SK-N-SH treated with all-trans-retinoic acid at 6 μM for 48 hours (cell line): ENCODE measurements around the gene PNMA5.
"Not testable (repeated sequence)": the region's sequence is repeated elsewhere in the genome, so short reads cannot be mapped to it uniquely, and the experiment has no call there.

Experiments
- ATAC-seq: fragments of 200-7000 bp; cut with Tn5 transposase; 3 replicates; pipeline ENCODE4 v1.9.1; 2020; ENCODE audit warnings: mild to moderate bottlenecking, moderate library complexity
- ARNTL ChIP-seq: fragments of 450-650 bp; formaldehyde crosslinking; IDR thresholded peaks from 2 replicates; pipeline ENCODE4 v1.5.0; 2020; ENCODE audit warnings: low read depth, mild to moderate bottlenecking, moderate library complexity, borderline replicate concordance
- CREB5 ChIP-seq: fragments of 250-450 bp; sonication (Bioruptor Pico); IDR thresholded peaks from 2 replicates; pipeline ENCODE4 v1.5.1; 2020; ENCODE audit warnings: low read depth, mild to moderate bottlenecking, moderate library complexity
- CSDC2 ChIP-seq: fragments of 250-450 bp; sonication (Bioruptor Pico); IDR thresholded peaks from 2 replicates; pipeline ENCODE4 v1.5.0; 2020; ENCODE audit warnings: mild to moderate bottlenecking, moderate library complexity
- CSRNP3 ChIP-seq: fragments of 250-450 bp; sonication (Bioruptor Pico); IDR thresholded peaks from 2 replicates; pipeline ENCODE4 v1.5.1; 2021; ENCODE audit warnings: mild to moderate bottlenecking, moderate library complexity
- ESRRG ChIP-seq: fragments of 250-450 bp; sonication (Bioruptor Pico); IDR thresholded peaks from 2 replicates; pipeline ENCODE4 v1.6.1; 2021; ENCODE audit warnings: mild to moderate bottlenecking
- GLIS3 ChIP-seq: fragments of 250-450 bp; sonication (Bioruptor Pico); IDR thresholded peaks from 2 replicates; pipeline ENCODE4 v1.5.0; 2020; ENCODE audit warnings: mild to moderate bottlenecking, moderate library complexity
- OSR1 ChIP-seq: fragments of 250-450 bp; sonication (Bioruptor Pico); IDR thresholded peaks from 2 replicates; pipeline ENCODE4 v1.8.0; 2022; ENCODE audit warnings: moderate library complexity, mild to moderate bottlenecking, inconsistent platforms
- PATZ1 ChIP-seq: fragments of 250-450 bp; sonication (Bioruptor Pico); IDR thresholded peaks from 2 replicates; pipeline ENCODE4 v1.8.0; 2020; ENCODE audit warnings: mild to moderate bottlenecking, moderate library complexity, borderline replicate concordance
- POU6F1 ChIP-seq: fragments of 250-450 bp; sonication (Bioruptor Pico); IDR thresholded peaks from 2 replicates; pipeline ENCODE4 v1.8.0; 2021; ENCODE audit warnings: low read depth, mild to moderate bottlenecking, moderate library complexity, borderline replicate concordance
- PPARA ChIP-seq: fragments of 250-450 bp; sonication (Bioruptor Pico); IDR thresholded peaks from 2 replicates; pipeline ENCODE4 v1.5.0; 2020; ENCODE audit warnings: mild to moderate bottlenecking, borderline replicate concordance
- RARB ChIP-seq: fragments of 250-450 bp; sonication (Bioruptor Pico); IDR thresholded peaks from 2 replicates; pipeline ENCODE4 v1.8.0; 2021; ENCODE audit warnings: mild to moderate bottlenecking, moderate library complexity
- SNAI2 ChIP-seq: fragments of 250-450 bp; sonication (Bioruptor Pico); IDR thresholded peaks from 2 replicates; pipeline ENCODE4 v1.5.0; 2020; ENCODE audit warnings: mild to moderate bottlenecking, moderate library complexity
- TCF4 ChIP-seq: fragments of 250-450 bp; sonication (Bioruptor Pico); IDR thresholded peaks from 2 replicates; pipeline ENCODE4 v1.8.0; 2021; ENCODE audit warnings: mild to moderate bottlenecking, moderate library complexity, borderline replicate concordance
- TOX ChIP-seq: fragments of 250-450 bp; sonication (Bioruptor Pico); IDR thresholded peaks from 2 replicates; pipeline ENCODE4 v1.8.0; 2021; ENCODE audit warnings: mild to moderate bottlenecking, moderate library complexity, borderline replicate concordance
- TSHZ2 ChIP-seq: fragments of 250-450 bp; sonication (Bioruptor Pico); IDR thresholded peaks from 2 replicates; pipeline ENCODE4 v1.5.0; 2020; ENCODE audit warnings: mild to moderate bottlenecking, moderate library complexity
- ZC3H10 ChIP-seq: fragments of 250-450 bp; sonication (Bioruptor Pico); IDR thresholded peaks from 2 replicates; pipeline ENCODE4 v1.5.1; 2021; ENCODE audit warnings: mild to moderate bottlenecking, moderate library complexity
- ZFP3 ChIP-seq: fragments of 250-450 bp; sonication (Bioruptor Pico); IDR thresholded peaks from 2 replicates; pipeline ENCODE4 v1.5.0; 2020; ENCODE audit warnings: mild to moderate bottlenecking, moderate library complexity
- ZFP30 ChIP-seq: fragments of 450-650 bp; formaldehyde crosslinking; IDR thresholded peaks from 2 replicates; pipeline ENCODE4 v1.5.0; 2022; ENCODE audit warnings: mild to moderate bottlenecking, moderate library complexity
- ZNF565 ChIP-seq: fragments of 450-650 bp; formaldehyde crosslinking; conservative IDR thresholded peaks from 2 replicates; pipeline ENCODE4 v1.5.0; 2020; ENCODE audit warnings: low read depth, mild to moderate bottlenecking, moderate library complexity
- ZNF8 ChIP-seq: fragments of 450-650 bp; formaldehyde crosslinking; IDR thresholded peaks from 2 replicates; pipeline ENCODE4 v1.5.0; 2020; ENCODE audit warnings: mild to moderate bottlenecking, moderate library complexity

The PNMA5 gene

GRCh38 chrX:153003981-153004380, 10.1 kb upstream of the PNMA5 start (continued):
- TF ChIP-seq CSDC2 (CRISPR knock-in tag): no peak
- no peak for TF ChIP-seq ARNTL
- no peak for TF ChIP-seq ESRRG (CRISPR knock-in tag)
- no peak for TF ChIP-seq ZFP30 (CRISPR knock-in tag)
- no peak for TF ChIP-seq TOX (CRISPR knock-in tag)
- TF ChIP-seq PPARA: no peak
- no peak for TF ChIP-seq PATZ1 (CRISPR knock-in tag)

- ATAC-seq: not testable (repeated sequence)
Observed at GRCh38 chrX:153002182-153002581, 8.3 kb upstream of the PNMA5 start.

GRCh38 chrX:152997337-152997736, 3.4 kb upstream of the PNMA5 start:
- no peak for TF ChIP-seq TOX (CRISPR knock-in tag)
- no peak for TF ChIP-seq ZNF8 (CRISPR knock-in tag)
- no peak for TF ChIP-seq PATZ1 (CRISPR knock-in tag)
- TF ChIP-seq POU6F1 (CRISPR knock-in tag): no peak
- TF ChIP-seq ZC3H10: no peak
- TF ChIP-seq RARB: no peak
- TF ChIP-seq GLIS3 (CRISPR knock-in tag): no peak
- TF ChIP-seq ZNF565 (CRISPR knock-in tag): no peak
- TF ChIP-seq CSRNP3 (CRISPR knock-in tag): no peak
- TF ChIP-seq TSHZ2 (CRISPR knock-in tag): no peak
- TF ChIP-seq ZFP3 (CRISPR knock-in tag): no peak
- no peak for TF ChIP-seq CSDC2 (CRISPR knock-in tag)
- TF ChIP-seq ARNTL: no peak
- no peak for TF ChIP-seq CREB5
- TF ChIP-seq OSR1 (CRISPR knock-in tag): no peak
- no peak for TF ChIP-seq SNAI2 (CRISPR knock-in tag)
- no peak for TF ChIP-seq TCF4 (CRISPR knock-in tag)
- TF ChIP-seq, all 23 proteins: peak for 0
- no peak for ATAC-seq
